ENCODE measurements around the gene PRPSAP1. TPM values are rescaled to one million over a fixed set of nuclear protein-coding genes. Genes with fewer than 3 reads are reported as not detected.

PRPSAP1 gene
- total RNA-seq, 3 donors from 2014 or later (not counting 1 experiment from before 2014, with no cell fraction given) = 32.9 to 45.2 (median 41.5) TPM

DNA sequence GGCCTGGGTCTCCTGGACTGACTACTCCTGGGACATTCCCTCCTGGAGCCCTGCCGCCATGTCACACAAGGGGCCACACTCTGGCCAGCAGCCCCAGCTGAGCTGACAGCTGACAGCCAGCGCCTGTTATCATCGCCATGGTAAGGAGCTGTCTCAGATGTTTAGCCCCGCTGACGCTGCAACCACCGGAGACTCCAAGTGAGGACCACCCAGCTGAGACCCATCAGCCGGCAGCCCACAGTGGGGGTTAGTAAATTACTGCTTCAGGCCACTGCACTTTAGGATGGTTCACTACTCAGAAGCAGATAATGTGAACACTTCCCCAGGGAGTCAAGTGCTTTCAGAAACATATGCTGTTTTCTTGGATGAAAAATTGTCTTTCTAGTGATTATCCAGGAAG, 16.1 kb upstream of the PRPSAP1 start:
- intact Hi-C loops (cut with micrococcal nuclease) = no loop called here
- H3K36me3 Mint-ChIP-seq = no peaks in the 10 kb centered on the region
- WGBS (ENCODE audit: insufficient coverage) = 97% methylated on average over 7 of the region's 7 CpGs

DNA sequence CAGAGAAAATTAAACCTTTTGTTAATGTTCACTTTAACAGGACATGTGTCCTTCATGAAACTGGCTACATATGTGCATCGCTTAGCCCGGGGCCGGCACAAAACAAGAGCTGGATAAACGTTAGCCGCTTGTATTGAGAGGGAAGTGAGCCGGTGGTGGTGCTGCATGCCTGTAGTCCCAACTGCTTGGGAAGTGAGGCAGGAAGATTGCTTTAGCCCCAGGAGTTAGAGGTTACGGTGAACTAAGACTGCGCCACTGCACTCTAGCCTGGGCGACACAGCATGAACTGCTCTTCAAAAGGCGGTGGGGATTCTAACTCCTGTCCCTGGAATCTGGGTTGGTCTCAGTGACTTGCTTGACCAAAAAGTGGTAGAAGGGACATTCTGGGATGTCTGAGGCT, 15.7 kb upstream of the PRPSAP1 start:
- Mint-ChIP-seq H3K27ac (no peak overlapping the region), H3K4me1 (no peaks in the 10 kb centered on the region), H3K4me3 (no peak overlapping the region), H3K36me3 (no peaks in the 10 kb centered on the region), H3K9me3 (no peaks in the 10 kb centered on the region), H3K27me3 (ENCODE audit: low read depth in 2 of 2) (no peaks in the 10 kb centered on the region)
- TF ChIP-seq, protein P1, sequence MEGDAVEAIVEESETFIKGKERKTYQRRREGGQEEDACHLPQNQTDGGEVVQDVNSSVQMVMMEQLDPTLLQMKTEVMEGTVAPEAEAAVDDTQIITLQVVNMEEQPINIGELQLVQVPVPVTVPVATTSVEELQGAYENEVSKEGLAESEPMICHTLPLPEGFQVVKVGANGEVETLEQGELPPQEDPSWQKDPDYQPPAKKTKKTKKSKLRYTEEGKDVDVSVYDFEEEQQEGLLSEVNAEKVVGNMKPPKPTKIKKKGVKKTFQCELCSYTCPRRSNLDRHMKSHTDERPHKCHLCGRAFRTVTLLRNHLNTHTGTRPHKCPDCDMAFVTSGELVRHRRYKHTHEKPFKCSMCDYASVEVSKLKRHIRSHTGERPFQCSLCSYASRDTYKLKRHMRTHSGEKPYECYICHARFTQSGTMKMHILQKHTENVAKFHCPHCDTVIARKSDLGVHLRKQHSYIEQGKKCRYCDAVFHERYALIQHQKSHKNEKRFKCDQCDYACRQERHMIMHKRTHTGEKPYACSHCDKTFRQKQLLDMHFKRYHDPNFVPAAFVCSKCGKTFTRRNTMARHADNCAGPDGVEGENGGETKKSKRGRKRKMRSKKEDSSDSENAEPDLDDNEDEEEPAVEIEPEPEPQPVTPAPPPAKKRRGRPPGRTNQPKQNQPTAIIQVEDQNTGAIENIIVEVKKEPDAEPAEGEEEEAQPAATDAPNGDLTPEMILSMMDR (IDR thresholded peaks at IDR 0.05) = no peak
- DNase-seq (no peak), ATAC-seq (no peak)
- WGBS (ENCODE audit: insufficient coverage) = 96% methylated on average over 10 of the region's 10 CpGs
- Histone ChIP-seq H3K27me3 (ENCODE audit: control insufficient read depth, insufficient read depth, low read length) (no peaks in the 10 kb centered on the region), H3K4me3 (ENCODE audit: low read length) (no peak overlapping the region), H3K4me1 (ENCODE audit: control insufficient read depth, insufficient read depth, low read length) (no peaks in the 10 kb centered on the region), H3K27ac (ENCODE audit: low read length) (no peak overlapping the region), H3K36me3 (ENCODE audit: control insufficient read depth, insufficient read depth, low read length) (no peaks in the 10 kb centered on the region), H3K9me3 (ENCODE audit: control insufficient read depth, insufficient read depth, low read length) (no peaks in the 10 kb centered on the region)
- intact Hi-C loops (cut with micrococcal nuclease) = no loop called here

More for the DNA sequence above, 16.1 kb upstream of the PRPSAP1 start:
- Mint-ChIP-seq H3K27ac (no peak overlapping the region), H3K4me1 (no peaks in the 10 kb centered on the region), H3K9me3 (no peaks in the 10 kb centered on the region), H3K4me3 (no peak overlapping the region), H3K27me3 (ENCODE audit: low read depth in 2 of 2) (no peaks in the 10 kb centered on the region)
- TF ChIP-seq, protein P1 (IDR thresholded peaks at IDR 0.05) = no peak
- Histone ChIP-seq H3K4me3 (ENCODE audit: low read length) (no peak overlapping the region), H3K4me1 (ENCODE audit: control insufficient read depth, insufficient read depth, low read length) (no peaks in the 10 kb centered on the region), H3K27me3 (ENCODE audit: control insufficient read depth, insufficient read depth, low read length) (no peaks in the 10 kb centered on the region), H3K27ac (ENCODE audit: low read length) (no peak overlapping the region), H3K36me3 (ENCODE audit: control insufficient read depth, insufficient read depth, low read length) (no peaks in the 10 kb centered on the region), H3K9me3 (ENCODE audit: control insufficient read depth, insufficient read depth, low read length) (no peaks in the 10 kb centered on the region)
- ATAC-seq = no peak
- DNase-seq = no peak

DNA sequence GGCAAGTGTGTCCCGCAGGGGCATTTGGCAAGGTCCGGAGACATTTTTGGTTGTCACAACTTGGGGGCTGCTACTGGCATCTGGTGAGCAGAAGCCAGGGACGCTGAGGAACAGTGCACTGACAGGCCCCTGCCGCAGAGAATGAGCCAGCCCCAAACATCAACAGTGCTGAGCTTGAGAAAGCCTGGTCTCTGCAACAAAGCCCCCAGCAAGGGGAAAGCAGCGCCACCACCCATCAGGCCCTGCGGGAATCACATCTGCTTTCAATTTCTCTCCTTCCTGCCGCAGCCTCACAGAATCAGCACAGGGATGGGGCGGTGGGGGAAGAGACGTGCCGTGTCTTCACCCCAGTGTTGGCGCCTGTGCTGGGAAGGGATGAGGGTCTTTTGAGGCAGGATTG, 14.8 kb upstream of the PRPSAP1 start:
- no peak overlapping the region for H3K4me3 ChIP-seq (ENCODE audit: low read length)
- no peaks in the 10 kb centered on the region for H3K27me3 Mint-ChIP-seq (ENCODE audit: low read depth in 2 of 2)
- 78% methylated on average over 10 of the region's 11 CpGs for WGBS (ENCODE audit: insufficient coverage)
- TF ChIP-seq, protein P1 (IDR thresholded peaks at IDR 0.05) = no peak
- no peaks in the 10 kb centered on the region for H3K27me3 ChIP-seq (ENCODE audit: control insufficient read depth, insufficient read depth, low read length)
- ATAC-seq (no peak), DNase-seq (no peak)
- H3K9me3 Mint-ChIP-seq = no peaks in the 10 kb centered on the region
- no peaks in the 10 kb centered on the region for H3K36me3 Mint-ChIP-seq
- H3K36me3 ChIP-seq (ENCODE audit: control insufficient read depth, insufficient read depth, low read length) = no peaks in the 10 kb centered on the region
- intact Hi-C loops (cut with micrococcal nuclease) = no loop called here
- no peak overlapping the region for H3K4me3 Mint-ChIP-seq
- H3K4me1 Mint-ChIP-seq = no peaks in the 10 kb centered on the region
- no peaks in the 10 kb centered on the region for H3K9me3 ChIP-seq (ENCODE audit: control insufficient read depth, insufficient read depth, low read length)
- H3K27ac ChIP-seq (ENCODE audit: low read length) = no peak overlapping the region
- H3K4me1 ChIP-seq (ENCODE audit: control insufficient read depth, insufficient read depth, low read length) = no peaks in the 10 kb centered on the region
- no peak overlapping the region for H3K27ac Mint-ChIP-seq

DNA sequence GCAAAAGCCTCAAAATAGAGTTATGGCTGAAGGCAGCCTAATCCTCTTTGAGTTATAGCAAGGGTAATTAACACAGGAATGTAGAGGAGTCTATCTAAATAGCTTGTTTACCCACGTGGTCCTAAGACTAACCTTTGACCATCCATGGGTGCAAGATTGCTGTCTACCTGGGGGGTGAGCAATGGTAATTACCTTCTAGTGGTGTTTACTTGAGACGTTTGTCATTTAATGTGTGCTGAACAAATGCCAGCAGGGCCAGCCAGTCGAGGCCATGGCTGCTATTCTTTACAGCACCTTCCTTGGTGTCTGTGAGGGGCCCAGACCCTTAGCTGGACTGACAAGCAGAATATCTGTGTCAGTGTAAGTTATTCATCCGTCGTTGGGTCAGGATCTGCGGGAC, 13.9 kb upstream of the PRPSAP1 start:
- no peak overlapping the region for H3K27ac Mint-ChIP-seq
- no peak for ATAC-seq

More for the DNA sequence above, 13.9 kb upstream of the PRPSAP1 start:
- no peaks in the 10 kb centered on the region for H3K27me3 ChIP-seq (ENCODE audit: control insufficient read depth, insufficient read depth, low read length)
- H3K9me3 Mint-ChIP-seq = no peaks in the 10 kb centered on the region
- TF ChIP-seq, protein P1 (IDR thresholded peaks at IDR 0.05) = no peak
- H3K4me1 Mint-ChIP-seq = no peaks in the 10 kb centered on the region
- H3K4me3 Mint-ChIP-seq = no peak overlapping the region
- no peaks in the 10 kb centered on the region for H3K36me3 Mint-ChIP-seq
- H3K36me3 ChIP-seq (ENCODE audit: control insufficient read depth, insufficient read depth, low read length) = no peaks in the 10 kb centered on the region
- no peaks in the 10 kb centered on the region for H3K9me3 ChIP-seq (ENCODE audit: control insufficient read depth, insufficient read depth, low read length)
- 87% methylated on average over 6 of the region's 6 CpGs for WGBS (ENCODE audit: insufficient coverage)
- DNase-seq = no peak
- no peaks in the 10 kb centered on the region for H3K27me3 Mint-ChIP-seq (ENCODE audit: low read depth in 2 of 2)
- intact Hi-C loops (cut with micrococcal nuclease) = no loop called here
- no peak overlapping the region for H3K27ac ChIP-seq (ENCODE audit: low read length)
- H3K4me1 ChIP-seq (ENCODE audit: control insufficient read depth, insufficient read depth, low read length) = no peaks in the 10 kb centered on the region
- no peak overlapping the region for H3K4me3 ChIP-seq (ENCODE audit: low read length)
